Activated CD4-positive, alpha-beta T cell treated with anti-CD3 and anti-CD28 coated beads for 1 hour (primary cell): ENCODE results near the gene DHRS12.

ENCODE experiments used
- DNase-seq: peaks from one replicate; pipeline ENCODE4 v3.0.0-alpha.2; 2020

The DHRS12 gene

GRCh38 chr13:51806566-51806965 is 2.6 kb upstream of the DHRS12 start:
- DNase-seq, result no peak

- no peak for DNase-seq
Measured at GRCh38 chr13:51805925-51806324, 2.0 kb upstream of the DHRS12 start.

GRCh38 chr13:51805313-51805712 is 1.4 kb upstream of the DHRS12 start:
- DNase-seq, result no peak

- no peak for DNase-seq
Measured at GRCh38 chr13:51804295-51805172, 571 bp upstream of the DHRS12 start.

- DNase-seq, result no peak
Measured at GRCh38 chr13:51802631-51803418, 1.1 kb downstream of the DHRS12 start.

- no peak for DNase-seq
Measured at GRCh38 chr13:51801631-51802099, 2.3 kb downstream of the DHRS12 start.

- DNase-seq, result no peak
Measured at GRCh38 chr13:51800486-51800885, 3.5 kb downstream of the DHRS12 start.

GRCh38 chr13:51799261-51799660 is 4.7 kb downstream of the DHRS12 start:
- no peak for DNase-seq

- peak; percentile 46 for DNase-seq
Measured at GRCh38 chr13:51797664-51798488, 6.1 kb downstream of the DHRS12 start.

- DNase-seq, result no peak
Measured at GRCh38 chr13:51796546-51796945, 7.4 kb downstream of the DHRS12 start.

GRCh38 chr13:51795419-51795818 is 8.5 kb downstream of the DHRS12 start:
- DNase-seq, result no peak

GRCh38 chr13:51794964-51795363 is 9.0 kb downstream of the DHRS12 start:
- no peak for DNase-seq

- no peak for DNase-seq
Measured at GRCh38 chr13:51793570-51794271, 10.2 kb downstream of the DHRS12 start.

- DNase-seq, result no peak
Measured at GRCh38 chr13:51786425-51787265, 17.3 kb downstream of the DHRS12 start.

GRCh38 chr13:51785712-51786424 is 18.1 kb downstream of the DHRS12 start:
- no peak for DNase-seq

GRCh38 chr13:51784097-51784496 is 19.9 kb downstream of the DHRS12 start:
- DNase-seq, result no peak

- DNase-seq, result no peak
Measured at GRCh38 chr13:51783428-51784094, 20.4 kb downstream of the DHRS12 start.

- DNase-seq, result no peak
Measured at GRCh38 chr13:51782026-51782710, 21.8 kb downstream of the DHRS12 start.

- no peak for DNase-seq
Measured at GRCh38 chr13:51781246-51782022, 22.5 kb downstream of the DHRS12 start.
